Measurements from ENCODE around the gene GRB2. TPM values are rescaled to one million over a fixed set of nuclear protein-coding genes. Genes with fewer than 3 reads are reported as not detected.
A peak's percentile ranks its signal among the peaks of the same experiment; 100 is the strongest.

GRB2 gene
- total and polyA plus RNA-seq, 2 donors (not counting 1 experiment from before 2014, with no cell fraction given) = 114 to 219 TPM

- TF ChIP-seq CTCF (IDR thresholded peaks at IDR 0.05) (no peak), EZH2 (IDR thresholded peaks at IDR 0.05; ENCODE audit: borderline replicate concordance, insufficient read depth, low read depth, low read length, poor library complexity, severe bottlenecking) (no peak)
- CTCF ChIA-PET = interaction anchor here (0.6 to 15.8 kb wide), 16 partner anchors 10 to 199 kb away, joined by 3 to 264 read pairs (median 14); partner anchors contain the start of genes GRB2, MIF4GD and SLC25A19
- peaks cover 13 to 55% of the 10 kb centered on the region in 2 experiments for H3K36me3 ChIP-seq (replicated peaks in 1 of 2; ENCODE audit: control extremely low read depth in 1 of 2, control insufficient read depth in 1 of 2, extremely low read depth in 1 of 2, insufficient read depth in 2 of 2, low read length in 1 of 2)
- no peak overlapping the region for H2AFZ ChIP-seq (ENCODE audit: insufficient read depth, low read depth, low read length, poor library complexity, severe bottlenecking)
- H3K4me2 ChIP-seq (replicated peaks; ENCODE audit: low read depth, low read length, poor library complexity, severe bottlenecking) = peak overlapping the region; percentile 42
- H3K27me3 Mint-ChIP-seq = no peaks in the 10 kb centered on the region
- H3K4me3 ChIP-seq (ENCODE audit: control extremely low read depth in 1 of 5, extremely low read depth in 1 of 5, insufficient read depth in 1 of 5, low read depth in 2 of 5, low read length in 4 of 5) = no peak overlapping the region
- H3K4me1 Mint-ChIP-seq = peaks cover 64% of the 10 kb centered on the region
- H3K4me1 ChIP-seq (ENCODE audit: control insufficient read depth in 2 of 2, insufficient read depth in 2 of 2, low read length in 2 of 2) = peaks cover 39 to 73% of the 10 kb centered on the region in 2 donors
- H3K79me2 ChIP-seq (ENCODE audit: control insufficient read depth, insufficient read depth, low read length) = peaks cover 95% of the 10 kb centered on the region
- peak overlapping the region; percentile 92 for H3K27ac Mint-ChIP-seq
- intact Hi-C loops (cut with micrococcal nuclease) = loop anchor here (1.0 kb wide), 1 partner anchor 25 kb away; no protein-coding TSS in a partner anchor
- ATAC-seq (ENCODE audit: low read depth) = peak; percentile 59
- peak overlapping the region; percentile 71 to 81 for H3K27ac ChIP-seq (ENCODE audit: low read length in 2 of 2)
- DNase-seq = peak; percentile 57
- H3K27me3 ChIP-seq (replicated peaks in 1 of 4; ENCODE audit: control extremely low read depth in 1 of 4, control insufficient read depth in 3 of 4, insufficient read depth in 4 of 4, low read length in 3 of 4) = no peaks in the 10 kb centered on the region
- 57% methylated on average over 10 of the region's 20 CpGs for WGBS (ENCODE audit: insufficient coverage)
- no peak overlapping the region for H3K9ac ChIP-seq (ENCODE audit: low read length)
- H4K20me1 ChIP-seq (ENCODE audit: control insufficient read depth, insufficient read depth, low read length, poor library complexity, severe bottlenecking) = no peaks in the 10 kb centered on the region
- no peaks in the 10 kb centered on the region for H3K9me3 Mint-ChIP-seq (ENCODE audit: insufficient read depth)
- H3K9me3 ChIP-seq (ENCODE audit: control extremely low read depth in 1 of 3, control insufficient read depth in 2 of 3, insufficient read depth in 1 of 3, low read length in 2 of 3) = no peaks in the 10 kb centered on the region
- peak overlapping the region; percentile 77 for H3K4me3 Mint-ChIP-seq
- POLR2A ChIA-PET = interaction anchor here (0.7 to 5.5 kb wide), 8 partner anchors 22 to 488 kb away, joined by 3 to 103 read pairs (median 4); partner anchors contain the start of genes GRB2, MIF4GD and SLC25A19
Observed at GRCh38 chr17:75319904-75320691, 85.4 kb downstream of the GRB2 start.

All from B cell (primary cell).